Measurements from ENCODE around the gene PDE4D.

GRCh38 chr5:59732301-59732700 is 161.2 kb downstream of the PDE4D start:
- TF ChIP-seq CTCF (IDR thresholded peaks at IDR 0.05): no peak
- no peak for TF ChIP-seq POLR2AphosphoS5 (IDR thresholded peaks at IDR 0.05; ENCODE audit: low read depth, low read length)
- TF ChIP-seq REST (IDR thresholded peaks at IDR 0.05; ENCODE audit: insufficient read depth in 1 of 2, low read depth in 2 of 2, low read length in 1 of 2): no peak
- no peak for TF ChIP-seq TCF7L2 (IDR thresholded peaks at IDR 0.05; ENCODE audit: low read depth, low read length)
